GM23338 (cell line): ENCODE results near the gene FBXO15. TPM values are rescaled to one million over a fixed set of nuclear protein-coding genes. Genes with fewer than 3 reads are reported as not detected.

Experiments used
- CTCF ChIP-seq, 2 experiments: fragments of 200-600 bp in 1 of 2; sonication (generic) in 1 of 2; conservative IDR thresholded peaks; 2 replicates each; pipeline versions ENCODE4 v1.5.1 to v1.6.1; 2016 to 2017; ENCODE audit warnings: antibody characterized with exemption in 2 of 2, low read depth in 2 of 2, mild to moderate bottlenecking in 2 of 2, moderate library complexity in 1 of 2
- NANOG ChIP-seq: IDR thresholded peaks from 2 replicates; pipeline ENCODE4 v1.6.1; 2016; ENCODE audit warnings: antibody characterized with exemption, borderline replicate concordance
- REST ChIP-seq: IDR thresholded peaks from one replicate; pipeline ENCODE4 v1.6.1; 2018; ENCODE audit warnings: antibody characterized with exemption; ENCODE audit not compliant: unreplicated experiment
- STAT1 ChIP-seq: IDR thresholded peaks from one replicate; pipeline ENCODE4 v1.6.1; 2016; ENCODE audit warnings: antibody characterized with exemption; ENCODE audit not compliant: unreplicated experiment
- ZNF331 ChIP-seq: fragments of 250-450 bp; sonication (Bioruptor Pico); IDR thresholded peaks from 2 replicates; pipeline ENCODE4 v1.5.0; 2020; ENCODE audit warnings: low read depth, mild to moderate bottlenecking, moderate library complexity
- polyA plus RNA-seq: library from polyadenylated mRNA; unstranded; fragments of >200 nt; fragmentation: Nextera tagmentation; extraction: Ambion mirVana; gene quantifications from 2 replicates; pipeline ENCODE4 v1.2.1, GENCODE V29; 2016
- total RNA-seq: library from RNA; depleted of rRNA; stranded (reverse); fragments of >200 nt; shearing (Covaris generic); gene quantifications from 2 replicates; pipeline ENCODE4 v1.2.3, GENCODE V29; 2014
- TF ChIP-seq, protein P1 (sequence below): fragments of 250-450 bp; sonication (Bioruptor Pico); IDR thresholded peaks from 2 replicates; pipeline ENCODE4 v1.5.0; 2020; ENCODE audit warnings: mild to moderate bottlenecking, moderate library complexity
- TF ChIP-seq, protein P2 (sequence below): IDR thresholded peaks from 2 replicates; pipeline ENCODE4 v1.6.1; 2016; ENCODE audit warnings: antibody characterized with exemption

FBXO15 gene
- total and polyA plus RNA-seq, 2 experiments from 2014 or later, result 0.21 to 0.53 TPM

DNA sequence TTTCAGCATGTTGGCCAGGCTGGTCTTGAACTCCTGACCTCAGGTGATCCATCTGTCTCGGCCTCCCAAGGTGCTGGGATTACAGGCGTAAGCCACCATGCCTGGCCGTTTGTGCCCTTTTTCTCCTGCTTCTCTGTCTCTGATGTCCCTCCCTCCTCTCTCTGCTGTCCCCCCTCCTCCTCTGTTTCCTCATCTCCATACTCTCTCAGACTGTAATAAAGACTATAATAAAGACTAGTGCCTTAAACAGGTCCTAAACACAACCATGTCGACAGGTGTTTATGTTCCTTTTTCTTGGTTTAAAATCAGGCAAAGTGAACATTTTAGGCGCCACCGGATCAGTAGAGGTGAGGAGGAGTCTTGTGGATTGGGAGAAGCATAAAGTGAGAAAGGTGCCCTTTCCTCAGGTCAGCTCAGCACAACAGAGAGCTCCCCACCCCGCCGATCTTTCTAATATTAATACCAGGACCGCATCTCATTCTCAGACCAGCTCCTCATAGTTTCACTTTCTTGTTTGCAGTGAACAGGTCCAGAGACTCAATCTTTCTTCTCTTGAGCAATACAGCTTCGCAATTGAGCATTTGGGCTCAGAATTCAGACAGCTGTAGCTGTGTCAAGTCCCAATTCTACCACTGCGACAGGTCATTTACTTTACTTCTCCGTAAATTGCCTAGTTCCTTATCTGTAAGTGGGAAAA lies 24.4 kb upstream of the FBXO15 start (continued):
- TF ChIP-seq, protein P1, sequence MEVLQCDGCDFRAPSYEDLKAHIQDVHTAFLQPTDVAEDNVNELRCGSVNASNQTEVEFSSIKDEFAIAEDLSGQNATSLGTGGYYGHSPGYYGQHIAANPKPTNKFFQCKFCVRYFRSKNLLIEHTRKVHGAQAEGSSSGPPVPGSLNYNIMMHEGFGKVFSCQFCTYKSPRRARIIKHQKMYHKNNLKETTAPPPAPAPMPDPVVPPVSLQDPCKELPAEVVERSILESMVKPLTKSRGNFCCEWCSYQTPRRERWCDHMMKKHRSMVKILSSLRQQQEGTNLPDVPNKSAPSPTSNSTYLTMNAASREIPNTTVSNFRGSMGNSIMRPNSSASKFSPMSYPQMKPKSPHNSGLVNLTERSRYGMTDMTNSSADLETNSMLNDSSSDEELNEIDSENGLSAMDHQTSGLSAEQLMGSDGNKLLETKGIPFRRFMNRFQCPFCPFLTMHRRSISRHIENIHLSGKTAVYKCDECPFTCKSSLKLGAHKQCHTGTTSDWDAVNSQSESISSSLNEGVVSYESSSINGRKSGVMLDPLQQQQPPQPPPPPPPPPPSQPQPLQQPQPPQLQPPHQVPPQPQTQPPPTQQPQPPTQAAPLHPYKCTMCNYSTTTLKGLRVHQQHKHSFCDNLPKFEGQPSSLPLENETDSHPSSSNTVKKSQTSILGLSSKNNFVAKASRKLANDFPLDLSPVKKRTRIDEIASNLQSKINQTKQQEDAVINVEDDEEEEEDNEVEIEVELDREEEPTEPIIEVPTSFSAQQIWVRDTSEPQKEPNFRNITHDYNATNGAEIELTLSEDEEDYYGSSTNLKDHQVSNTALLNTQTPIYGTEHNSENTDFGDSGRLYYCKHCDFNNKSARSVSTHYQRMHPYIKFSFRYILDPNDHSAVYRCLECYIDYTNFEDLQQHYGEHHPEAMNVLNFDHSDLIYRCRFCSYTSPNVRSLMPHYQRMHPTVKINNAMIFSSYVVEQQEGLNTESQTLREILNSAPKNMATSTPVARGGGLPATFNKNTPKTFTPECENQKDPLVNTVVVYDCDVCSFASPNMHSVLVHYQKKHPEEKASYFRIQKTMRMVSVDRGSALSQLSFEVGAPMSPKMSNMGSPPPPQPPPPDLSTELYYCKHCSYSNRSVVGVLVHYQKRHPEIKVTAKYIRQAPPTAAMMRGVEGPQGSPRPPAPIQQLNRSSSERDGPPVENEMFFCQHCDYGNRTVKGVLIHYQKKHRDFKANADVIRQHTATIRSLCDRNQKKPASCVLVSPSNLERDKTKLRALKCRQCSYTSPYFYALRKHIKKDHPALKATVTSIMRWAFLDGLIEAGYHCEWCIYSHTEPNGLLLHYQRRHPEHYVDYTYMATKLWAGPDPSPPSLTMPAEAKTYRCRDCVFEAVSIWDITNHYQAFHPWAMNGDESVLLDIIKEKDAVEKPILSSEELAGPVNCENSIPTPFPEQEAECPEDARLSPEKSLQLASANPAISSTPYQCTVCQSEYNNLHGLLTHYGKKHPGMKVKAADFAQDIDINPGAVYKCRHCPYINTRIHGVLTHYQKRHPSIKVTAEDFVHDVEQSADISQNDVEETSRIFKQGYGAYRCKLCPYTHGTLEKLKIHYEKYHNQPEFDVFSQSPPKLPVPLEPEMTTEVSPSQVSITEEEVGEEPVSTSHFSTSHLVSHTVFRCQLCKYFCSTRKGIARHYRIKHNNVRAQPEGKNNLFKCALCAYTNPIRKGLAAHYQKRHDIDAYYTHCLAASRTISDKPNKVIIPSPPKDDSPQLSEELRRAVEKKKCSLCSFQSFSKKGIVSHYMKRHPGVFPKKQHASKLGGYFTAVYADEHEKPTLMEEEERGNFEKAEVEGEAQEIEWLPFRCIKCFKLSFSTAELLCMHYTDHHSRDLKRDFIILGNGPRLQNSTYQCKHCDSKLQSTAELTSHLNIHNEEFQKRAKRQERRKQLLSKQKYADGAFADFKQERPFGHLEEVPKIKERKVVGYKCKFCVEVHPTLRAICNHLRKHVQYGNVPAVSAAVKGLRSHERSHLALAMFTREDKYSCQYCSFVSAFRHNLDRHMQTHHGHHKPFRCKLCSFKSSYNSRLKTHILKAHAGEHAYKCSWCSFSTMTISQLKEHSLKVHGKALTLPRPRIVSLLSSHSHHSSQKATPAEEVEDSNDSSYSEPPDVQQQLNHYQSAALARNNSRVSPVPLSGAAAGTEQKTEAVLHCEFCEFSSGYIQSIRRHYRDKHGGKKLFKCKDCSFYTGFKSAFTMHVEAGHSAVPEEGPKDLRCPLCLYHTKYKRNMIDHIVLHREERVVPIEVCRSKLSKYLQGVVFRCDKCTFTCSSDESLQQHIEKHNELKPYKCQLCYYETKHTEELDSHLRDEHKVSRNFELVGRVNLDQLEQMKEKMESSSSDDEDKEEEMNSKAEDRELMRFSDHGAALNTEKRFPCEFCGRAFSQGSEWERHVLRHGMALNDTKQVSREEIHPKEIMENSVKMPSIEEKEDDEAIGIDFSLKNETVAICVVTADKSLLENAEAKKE (CRISPR knock-in tag), result no peak
- TF ChIP-seq ZNF331 (CRISPR knock-in tag), result no peak
- no peak for TF ChIP-seq STAT1
- TF ChIP-seq REST, result no peak
- TF ChIP-seq, protein P2, sequence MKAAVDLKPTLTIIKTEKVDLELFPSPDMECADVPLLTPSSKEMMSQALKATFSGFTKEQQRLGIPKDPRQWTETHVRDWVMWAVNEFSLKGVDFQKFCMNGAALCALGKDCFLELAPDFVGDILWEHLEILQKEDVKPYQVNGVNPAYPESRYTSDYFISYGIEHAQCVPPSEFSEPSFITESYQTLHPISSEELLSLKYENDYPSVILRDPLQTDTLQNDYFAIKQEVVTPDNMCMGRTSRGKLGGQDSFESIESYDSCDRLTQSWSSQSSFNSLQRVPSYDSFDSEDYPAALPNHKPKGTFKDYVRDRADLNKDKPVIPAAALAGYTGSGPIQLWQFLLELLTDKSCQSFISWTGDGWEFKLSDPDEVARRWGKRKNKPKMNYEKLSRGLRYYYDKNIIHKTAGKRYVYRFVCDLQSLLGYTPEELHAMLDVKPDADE, result no peak
- TF ChIP-seq NANOG, result no peak
- no peak for TF ChIP-seq CTCF (conservative IDR thresholded peaks at IDR 0.05; ENCODE audit: low read depth in 2 of 2)
